Motor neuron (in vitro differentiated cells): ENCODE data around the gene IL16. TPM values are rescaled to one million over a fixed set of nuclear protein-coding genes. Genes with fewer than 3 reads are reported as not detected.
A peak's percentile ranks its signal among the peaks of the same experiment; 100 is the strongest.

Experiments used
- ATAC-seq, 8 experiments: fragments of 200-7000 bp; cut with Tn5 transposase; replicated peaks in 6 of 8; 2 replicates each; pipeline ENCODE4 v1.8.0; 2021; ENCODE audit warnings: mild to moderate bottlenecking in 8 of 8, moderate library complexity in 8 of 8
- H3K27ac ChIP-seq, 2 donors: fragments of 250-450 bp; sonication (Bioruptor Pico); 2 replicates each; pipeline ENCODE4 v1.9.0; 2021; ENCODE audit warnings: antibody characterized with exemption in 2 of 2, mild to moderate bottlenecking in 2 of 2, moderate library complexity in 1 of 2
- H3K4me1 ChIP-seq, 2 donors: fragments of 250-450 bp; sonication (Bioruptor Pico); replicated peaks in 1 of 2; 2 replicates each; pipeline ENCODE4 v1.6.1; 2021; ENCODE audit warnings: antibody characterized with exemption in 2 of 2, mild to moderate bottlenecking in 2 of 2, moderate library complexity in 1 of 2
- H3K4me3 ChIP-seq, 5 donors: fragments of 250-450 bp; sonication (Bioruptor Pico); 2 replicates each; pipeline ENCODE4 v1.9.0; 2021; ENCODE audit warnings: antibody characterized with exemption in 5 of 5, mild to moderate bottlenecking in 5 of 5, moderate library complexity in 4 of 5
- WGBS, 10 experiments: fragments of 450-650 bp; shearing (Covaris generic); methylation state at CpG; one replicate each; pipeline ENCODE4 v1.0.0; 2022; 5-methylcytosine and 5-hydroxymethylcytosine counted together
- in situ Hi-C, 9 experiments: fragments of 400-800 bp; cut with MboI; loops; one replicate each; pipeline ENCODE4 v1.15.0; 2021; ENCODE audit warnings: low sequenced_read_pairs in 9 of 9, low pct_unique_long_range_greater_than_20kb in 2 of 9; ENCODE audit not compliant: unreplicated experiment in 9 of 9
- total RNA-seq, 8 experiments: library from RNA; unstranded; fragments of 300-600 nt; gene quantifications; 2 replicates each; pipeline versions ENCODE4 v1.2.3 to v1.2.4, GENCODE V29; 2022

Gene IL16
- total RNA-seq, 8 experiments from 2014 or later = 0.22 to 1.1 (median 0.63) TPM

DNA sequence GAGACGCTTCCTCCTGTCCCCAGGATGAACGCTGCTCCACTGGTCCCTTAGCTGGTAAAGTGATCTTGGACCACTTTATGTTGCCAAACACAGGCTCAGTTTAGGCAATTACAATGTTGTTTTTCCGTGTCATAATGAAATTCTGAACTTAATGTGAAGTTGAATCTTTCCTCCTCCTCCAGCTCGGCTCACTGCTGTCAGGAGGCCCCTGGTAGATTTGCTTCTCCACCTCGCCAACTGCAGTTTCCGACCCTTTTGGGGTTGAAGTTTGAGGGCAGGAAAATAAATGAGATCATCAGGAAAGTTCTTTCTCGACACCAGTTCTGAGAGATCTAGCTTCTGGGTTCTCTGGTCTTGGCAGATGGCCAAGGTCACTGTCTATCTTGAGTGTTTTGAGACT, 34.8 kb upstream of the IL16 start:
- Histone ChIP-seq H3K27ac (no peak overlapping the region), H3K4me1 (no peaks in the 10 kb centered on the region), H3K4me3 (no peak overlapping the region)
- WGBS, 10 experiments = 65 to 100% (median 78%) methylated on average over 1 to 7 of the region's 7 CpGs; no CpG with 5 or more reads in 4 of the 10 experiments
- no peak for ATAC-seq
- in situ Hi-C loops = loop anchor here in 1 of 9 experiments (25.0 kb wide), 1 partner anchor 100 kb away; no protein-coding TSS in a partner anchor

DNA sequence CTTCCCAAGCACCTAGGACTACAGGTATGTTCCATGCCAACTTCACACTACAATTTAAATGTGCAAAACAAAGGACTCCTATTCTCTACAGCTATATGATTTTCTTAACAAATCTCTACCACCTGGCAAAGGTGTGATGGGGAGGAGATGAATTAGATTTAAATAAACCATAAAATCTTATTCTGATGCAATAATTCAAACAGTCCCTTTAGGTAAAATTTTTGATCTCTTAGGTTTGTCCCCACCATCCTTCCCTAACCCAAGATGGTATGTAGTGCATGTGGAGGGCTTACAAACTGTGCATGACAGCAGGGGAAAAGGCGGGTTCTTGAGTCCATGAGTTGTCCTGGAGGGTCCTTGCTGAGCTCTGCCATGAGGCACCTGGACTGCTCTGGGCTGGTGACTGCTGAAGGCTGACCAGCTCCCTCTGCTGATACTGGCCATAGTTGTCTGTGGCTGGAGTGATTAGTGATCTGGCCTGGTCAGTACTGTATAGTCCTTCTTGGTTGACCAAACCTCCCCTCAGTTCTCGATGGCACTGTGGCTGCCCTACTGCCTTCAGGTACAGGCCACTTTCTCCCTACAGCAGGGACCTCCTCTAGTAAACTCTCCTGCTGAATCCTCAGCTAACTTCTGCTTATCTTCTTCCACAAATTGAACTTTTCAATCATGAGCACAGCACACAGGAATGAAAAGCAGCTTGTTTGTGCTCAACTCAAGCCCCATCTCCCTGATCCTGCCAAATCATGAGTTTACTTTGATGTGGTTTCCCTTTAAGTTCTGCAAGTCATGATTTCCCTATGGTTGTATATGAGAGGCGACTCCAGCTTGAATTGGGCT, 32.5 kb upstream of the IL16 start:
- no peak overlapping the region for H3K27ac ChIP-seq
- H3K4me1 ChIP-seq = no peaks in the 10 kb centered on the region
- H3K4me3 ChIP-seq = no peak overlapping the region
- no peak for ATAC-seq
- 45 to 100% (median 83%) methylated on average over 1 to 2 of the region's 3 CpGs; no CpG with 5 or more reads in 5 of the 10 experiments for WGBS, 10 experiments
- in situ Hi-C loops = loop anchor here in 1 of 9 experiments (25.0 kb wide), 1 partner anchor 98 kb away; no protein-coding TSS in a partner anchor

DNA sequence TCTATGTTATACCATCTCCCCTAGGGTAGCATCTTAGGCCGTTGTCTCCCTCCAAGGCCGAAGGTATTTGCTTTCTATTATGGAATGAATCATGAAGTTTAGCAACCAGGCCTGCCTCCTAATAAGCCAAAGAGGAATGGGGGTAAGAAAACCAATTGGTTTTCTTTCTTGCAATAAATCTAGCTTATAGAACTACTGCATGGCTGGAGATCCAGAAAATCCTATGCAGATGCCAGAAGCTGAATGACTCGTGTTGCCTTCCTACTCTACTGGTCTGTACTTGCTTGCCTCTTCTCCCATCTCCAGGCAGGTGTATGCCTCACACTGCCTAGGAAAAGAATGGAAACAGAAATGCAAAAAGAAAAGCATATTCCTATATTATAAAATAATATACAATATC, 31.1 kb upstream of the IL16 start:
- 61 to 100% (median 94%) methylated on average over 2 to 3 of the region's 3 CpGs; no CpG with 5 or more reads in 1 of the 10 experiments for whole genome bisulfite sequencing, 10 experiments
- in situ Hi-C loops = loop anchor here in 1 of 9 experiments (25.0 kb wide), 1 partner anchor 97 kb away; no protein-coding TSS in a partner anchor
- ATAC-seq = no peak
- no peaks in the 10 kb centered on the region for H3K4me1 ChIP-seq
- H3K4me3 ChIP-seq = no peak overlapping the region
- no peak overlapping the region for H3K27ac ChIP-seq

GRCh38 chr15:81166636-81167305, 29.9 kb upstream of the IL16 start:
- peak in 3 of 8 experiments; percentile 21 to 42 (median 25) for ATAC-seq
- H3K4me3 ChIP-seq = no peak overlapping the region
- no peaks in the 10 kb centered on the region for H3K4me1 ChIP-seq
- 0 to 85% (median 33%) methylated on average over 1 to 3 of the region's 3 CpGs for WGBS, 10 experiments
- in situ Hi-C loops = loop anchor here in 1 of 9 experiments (25.0 kb wide), 1 partner anchor 96 kb away; no protein-coding TSS in a partner anchor
- H3K27ac ChIP-seq = no peak overlapping the region

DNA sequence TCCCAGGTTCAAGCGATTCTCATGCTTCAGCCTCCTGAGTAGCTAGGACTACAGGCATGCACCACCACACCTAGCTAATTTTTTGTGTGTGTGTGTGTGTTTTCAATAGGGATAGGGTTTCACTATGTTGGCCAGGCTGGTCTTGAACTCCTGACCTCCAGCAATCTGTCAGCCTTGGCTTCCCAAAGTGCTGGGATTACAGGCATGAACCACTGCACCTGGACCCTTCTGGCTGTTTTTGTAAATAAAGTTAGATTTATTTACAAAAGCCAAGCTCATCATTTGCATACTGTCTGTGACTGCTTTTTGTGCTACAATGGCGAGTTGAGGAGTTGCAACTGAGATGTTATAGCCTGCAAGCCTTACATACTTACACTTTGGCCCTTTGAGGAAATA, 28.6 kb upstream of the IL16 start:
- H3K4me1 ChIP-seq = no peaks in the 10 kb centered on the region
- H3K27ac ChIP-seq = no peak overlapping the region
- no peak overlapping the region for H3K4me3 ChIP-seq
- WGBS, 10 experiments = 20 to 100% (median 90%) methylated on average over 1 to 2 of the region's 2 CpGs; no CpG with 5 or more reads in 5 of the 10 experiments
- ATAC-seq = peak in 1 of 8 experiments; percentile 3
- in situ Hi-C loops = loop anchor here in 1 of 9 experiments (25.0 kb wide), 1 partner anchor 94 kb away; no protein-coding TSS in a partner anchor

- H3K27ac ChIP-seq = no peak overlapping the region
- WGBS, 10 experiments = 0 to 100% (median 43%) methylated on average over 1 to 2 of the region's 2 CpGs; no CpG with 5 or more reads in 4 of the 10 experiments
- in situ Hi-C loops = loop anchor here in 1 of 9 experiments (25.0 kb wide), 1 partner anchor 94 kb away; no protein-coding TSS in a partner anchor
- H3K4me1 ChIP-seq = no peaks in the 10 kb centered on the region
- H3K4me3 ChIP-seq = no peak overlapping the region
- ATAC-seq = peak in 3 of 8 experiments; percentile 25 to 46 (median 34)
Measured at GRCh38 chr15:81168644-81169043, 28.0 kb upstream of the IL16 start.

GRCh38 chr15:81170511-81170910, 26.2 kb upstream of the IL16 start:
- H3K4me3 ChIP-seq = no peak overlapping the region
- WGBS, 10 experiments = 0 to 83% (median 33%) methylated on average over 1 to 3 of the region's 3 CpGs; no CpG with 5 or more reads in 1 of the 10 experiments
- H3K27ac ChIP-seq = no peak overlapping the region
- in situ Hi-C loops = loop anchor here in 1 of 9 experiments (25.0 kb wide), 1 partner anchor 92 kb away; no protein-coding TSS in a partner anchor
- no peaks in the 10 kb centered on the region for H3K4me1 ChIP-seq
- ATAC-seq = peak in 3 of 8 experiments; percentile 24 to 61 (median 60)

DNA sequence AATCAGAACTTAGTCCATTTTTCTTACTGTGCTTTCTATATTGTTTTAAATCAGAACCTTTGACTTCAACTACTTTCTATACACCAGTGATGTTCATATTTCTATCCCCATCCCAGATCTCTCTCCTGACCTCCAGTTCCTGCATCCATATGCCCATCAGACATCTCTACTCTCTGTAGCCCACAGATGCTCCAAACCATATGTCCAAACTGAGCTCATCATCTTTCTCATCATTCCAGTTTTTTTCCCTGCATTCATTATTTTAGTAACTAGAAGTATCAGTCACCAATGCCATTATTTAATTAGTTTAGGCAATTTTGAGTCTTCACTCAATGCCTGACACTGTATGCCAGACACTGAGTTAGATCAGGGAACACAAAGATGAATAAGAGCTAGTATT, 25.4 kb upstream of the IL16 start:
- no peak overlapping the region for H3K27ac ChIP-seq
- H3K4me3 ChIP-seq = no peak overlapping the region
- in situ Hi-C loops = loop anchor here in 1 of 9 experiments (25.0 kb wide), 1 partner anchor 91 kb away; no protein-coding TSS in a partner anchor
- no peaks in the 10 kb centered on the region for H3K4me1 ChIP-seq
- no peak for ATAC-seq

- Histone ChIP-seq H3K4me3 (no peak overlapping the region), H3K4me1 (no peaks in the 10 kb centered on the region), H3K27ac (no peak overlapping the region)
- no peak for ATAC-seq
- 0 to 60% (median 20%) methylated on average over 1 to 2 of the region's 2 CpGs; no CpG with 5 or more reads in 1 of the 10 experiments for WGBS, 10 experiments
- in situ Hi-C loops = loop anchor here in 1 of 9 experiments (25.0 kb wide), 1 partner anchor 88 kb away; no protein-coding TSS in a partner anchor
Measured at GRCh38 chr15:81174125-81174791, 22.4 kb upstream of the IL16 start.

DNA sequence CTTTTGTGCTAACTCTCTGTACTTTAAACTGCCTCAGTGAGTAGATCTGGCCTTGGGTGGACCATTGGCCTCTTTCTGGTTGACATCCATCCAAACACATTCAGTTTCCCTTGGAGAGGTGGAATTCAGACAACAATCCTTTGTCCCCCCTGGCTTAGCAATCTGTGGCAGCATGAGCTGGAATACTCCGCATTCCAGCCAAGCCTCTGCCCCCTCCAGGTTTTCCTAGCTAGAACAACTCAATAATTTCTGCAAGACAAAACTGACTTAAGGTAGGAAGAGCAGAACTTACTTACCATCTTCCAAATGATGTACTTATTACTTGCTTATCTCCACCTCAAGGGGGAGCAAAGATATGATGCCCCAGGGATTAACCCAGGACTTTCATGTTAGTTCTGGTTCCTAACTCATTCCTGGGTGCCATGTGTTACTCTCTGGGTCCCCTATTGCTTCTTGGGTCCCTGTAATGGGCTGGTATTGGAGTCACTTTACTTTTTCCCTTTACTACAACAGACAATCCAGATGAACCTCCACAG, 21.8 kb upstream of the IL16 start:
- Histone ChIP-seq H3K27ac (no peak overlapping the region), H3K4me3 (no peak overlapping the region), H3K4me1 (no peaks in the 10 kb centered on the region)
- 83 to 100% (median 100%) methylated on average over 1 of the region's 1 CpG; no CpG with 5 or more reads in 7 of the 10 experiments for WGBS, 10 experiments
- ATAC-seq = no peak
- in situ Hi-C loops = loop anchor here in 1 of 9 experiments (25.0 kb wide), 1 partner anchor 87 kb away; no protein-coding TSS in a partner anchor

DNA sequence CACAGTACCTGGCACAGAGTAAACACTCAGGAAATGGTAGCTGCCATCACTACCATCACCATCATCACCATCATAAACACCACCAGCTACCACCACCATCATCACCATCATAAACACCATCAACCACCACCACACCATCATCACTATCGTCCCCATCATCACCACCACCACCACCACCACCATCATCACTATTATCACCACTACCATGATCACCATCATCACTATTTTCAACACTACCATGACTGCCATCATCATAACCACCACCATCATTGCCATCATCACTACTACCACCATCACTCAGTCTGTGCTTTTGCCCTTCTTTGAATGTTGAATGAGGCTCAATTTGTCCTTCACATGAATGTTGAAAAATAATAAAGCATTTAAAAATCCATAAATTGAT, 21.2 kb upstream of the IL16 start:
- in situ Hi-C loops = no loop called here
- Histone ChIP-seq H3K4me1 (no peaks in the 10 kb centered on the region), H3K27ac (no peak overlapping the region), H3K4me3 (no peak overlapping the region)
- ATAC-seq = no peak
- WGBS, 10 experiments = 40 to 100% (median 70%) methylated on average over 1 of the region's 1 CpG; no CpG with 5 or more reads in 4 of the 10 experiments

DNA sequence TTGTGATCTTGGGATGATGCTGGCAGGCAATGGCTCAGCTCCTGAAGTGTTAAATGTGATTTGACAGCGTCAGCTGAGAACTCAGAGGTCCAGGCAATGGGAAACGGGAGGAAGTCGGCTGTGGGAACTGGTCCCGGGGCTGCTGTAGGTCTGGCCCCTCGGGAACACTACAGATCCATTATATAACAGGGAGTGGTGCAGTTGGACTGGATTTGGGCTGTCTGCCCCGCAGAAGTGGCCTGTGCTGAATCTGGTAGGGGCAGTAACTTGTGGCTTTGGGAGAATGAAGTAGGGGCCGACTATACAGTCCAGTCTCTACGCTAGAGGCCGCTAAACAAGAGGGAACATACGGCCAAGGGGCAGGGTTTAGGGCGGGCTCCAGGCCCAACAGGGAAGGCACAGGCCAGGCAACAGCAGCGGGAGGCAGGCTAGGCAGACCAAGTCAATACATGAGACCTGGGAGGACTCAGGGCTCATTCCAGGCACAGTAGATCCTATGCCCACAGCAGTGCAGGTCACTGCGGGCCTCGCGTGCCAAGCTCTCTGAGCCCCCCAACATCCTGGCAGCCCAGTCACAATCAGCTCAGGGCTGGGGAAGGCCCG, 20.3 kb upstream of the IL16 start:
- 74 to 80% (median 76%) methylated on average over 3 to 6 of the region's 16 CpGs; no CpG with 5 or more reads in 7 of the 10 experiments for WGBS, 10 experiments
- ATAC-seq = peak in 2 of 8 experiments; percentile 47 to 68
- in situ Hi-C loops = no loop called here
- Histone ChIP-seq H3K4me1 (no peaks in the 10 kb centered on the region), H3K27ac (no peak overlapping the region), H3K4me3 (no peak overlapping the region)
